Right ventricle myocardium inferior (tissue), 1 donor: Measurements from ENCODE around the gene PRSS57. TPM values are rescaled to one million over a fixed set of nuclear protein-coding genes. Genes with fewer than 3 reads are reported as not detected.
"Not testable (repeated sequence)": the region's sequence is repeated elsewhere in the genome, so short reads cannot be mapped to it uniquely, and the experiment has no call there.

Experiments used
- ATAC-seq: fragments of 200-7000 bp; cut with Tn5 transposase; one replicate; pipeline ENCODE4 v1.9.1; 2020; ENCODE audit warnings: mild to moderate bottlenecking, moderate library complexity
- DNase-seq: peaks from one replicate; pipeline ENCODE4 v3.0.0; 2021; ENCODE audit errors: missing footprints
- intact Hi-C: fragments of 100-400 bp; cut with DNase I; formaldehyde crosslinking; loops from one replicate; pipeline ENCODE4 v1.11.0; 2022
- total RNA-seq: library from RNA; stranded (reverse); fragmentation: NEBNext Ultra II Directional; extraction: Animal tissue kit (Norgen Biotek cat#: 25700); gene quantifications from one replicate; pipeline ENCODE4 v1.2.1, GENCODE V29; 2021
- donor health status: DM: no; HTN: yes; CAD: no; lungs with severe emphysema.

Gene PRSS57
- total RNA-seq, 1 donor from 2014 or later, result not detected

DNA sequence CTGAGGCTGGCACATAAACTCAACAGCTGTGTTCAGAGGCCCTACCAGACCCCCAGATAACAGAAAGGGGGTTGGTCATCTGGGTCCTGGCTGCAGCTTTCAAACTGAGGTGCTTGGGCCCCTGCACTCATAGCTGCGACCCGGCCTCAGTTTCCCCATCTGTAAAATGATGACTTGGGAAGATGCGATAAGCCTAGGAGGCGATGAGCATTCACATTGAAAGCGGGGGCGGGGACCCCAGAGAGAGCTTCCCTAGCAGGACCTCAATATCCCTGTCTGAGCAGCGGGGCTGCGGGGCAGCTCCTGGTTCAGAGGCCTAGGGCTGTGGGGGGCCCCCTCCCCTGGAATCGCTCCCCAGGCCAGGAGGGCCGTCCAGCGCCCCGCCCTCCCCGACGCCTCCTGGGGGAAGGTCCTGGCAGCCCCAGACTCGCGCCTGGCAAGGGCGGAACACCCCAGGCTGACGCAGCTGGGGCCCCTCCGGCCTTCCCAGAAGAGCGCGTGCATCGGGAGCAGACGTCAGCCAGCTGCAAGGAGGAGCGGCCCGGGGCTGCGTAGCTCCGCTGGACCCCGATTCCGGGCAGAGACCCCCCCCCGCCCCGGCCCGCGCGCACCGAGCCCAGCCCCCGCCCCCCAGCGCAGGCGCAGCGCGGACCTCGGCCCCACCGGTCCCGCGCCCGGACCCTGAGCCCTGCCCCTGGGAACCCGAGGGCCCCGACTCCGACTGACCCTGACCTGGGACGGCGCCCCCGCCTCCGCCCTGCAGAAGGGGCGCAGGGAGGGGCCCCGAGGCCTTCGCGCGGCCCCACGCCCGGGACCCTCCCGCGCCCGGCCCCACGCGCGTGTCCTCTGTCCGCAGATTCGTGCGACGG, 15.6 kb downstream of the PRSS57 start:
- ATAC-seq, result peak; percentile 23
- intact Hi-C loops, result loop anchor here (1.0 to 5.0 kb wide), 2 partner anchors 16 to 33 kb away; partner anchors contain the start of gene RNF126
- peak; percentile 88 for DNase-seq

DNA sequence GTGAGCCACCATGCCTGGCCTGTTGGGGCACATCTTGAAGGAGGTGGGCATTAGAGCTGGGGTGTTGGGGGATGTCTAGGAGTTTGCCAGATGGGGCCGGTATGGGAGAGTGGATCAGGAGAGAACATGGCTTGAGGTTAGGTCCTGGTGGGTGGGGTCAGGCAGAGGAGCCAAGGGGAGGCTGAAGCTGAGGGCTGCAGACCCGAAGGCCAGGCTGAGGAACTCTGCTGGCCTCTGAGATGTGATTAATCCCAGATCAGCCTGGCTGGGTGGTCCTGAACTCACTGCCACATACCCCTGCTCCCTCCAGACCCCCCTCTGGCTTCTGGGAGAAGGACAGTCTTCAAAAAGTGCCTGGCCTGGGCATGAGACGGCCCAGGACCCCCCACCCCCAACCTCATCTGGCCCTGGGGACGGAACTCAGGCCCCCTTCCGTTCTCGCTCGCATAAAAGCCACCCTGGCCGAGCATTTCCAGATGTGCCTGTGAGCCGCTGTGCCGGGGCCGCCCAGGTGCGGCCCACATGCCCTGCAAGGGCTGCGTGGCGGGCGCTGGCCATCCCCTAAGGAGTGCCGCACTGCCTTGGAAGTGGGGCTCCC, 16.4 kb downstream of the PRSS57 start:
- ATAC-seq (no peak), DNase-seq (no peak)
- intact Hi-C loops, result loop anchor here (5.0 kb wide), 1 partner anchor 33 kb away; no protein-coding TSS in a partner anchor

DNA sequence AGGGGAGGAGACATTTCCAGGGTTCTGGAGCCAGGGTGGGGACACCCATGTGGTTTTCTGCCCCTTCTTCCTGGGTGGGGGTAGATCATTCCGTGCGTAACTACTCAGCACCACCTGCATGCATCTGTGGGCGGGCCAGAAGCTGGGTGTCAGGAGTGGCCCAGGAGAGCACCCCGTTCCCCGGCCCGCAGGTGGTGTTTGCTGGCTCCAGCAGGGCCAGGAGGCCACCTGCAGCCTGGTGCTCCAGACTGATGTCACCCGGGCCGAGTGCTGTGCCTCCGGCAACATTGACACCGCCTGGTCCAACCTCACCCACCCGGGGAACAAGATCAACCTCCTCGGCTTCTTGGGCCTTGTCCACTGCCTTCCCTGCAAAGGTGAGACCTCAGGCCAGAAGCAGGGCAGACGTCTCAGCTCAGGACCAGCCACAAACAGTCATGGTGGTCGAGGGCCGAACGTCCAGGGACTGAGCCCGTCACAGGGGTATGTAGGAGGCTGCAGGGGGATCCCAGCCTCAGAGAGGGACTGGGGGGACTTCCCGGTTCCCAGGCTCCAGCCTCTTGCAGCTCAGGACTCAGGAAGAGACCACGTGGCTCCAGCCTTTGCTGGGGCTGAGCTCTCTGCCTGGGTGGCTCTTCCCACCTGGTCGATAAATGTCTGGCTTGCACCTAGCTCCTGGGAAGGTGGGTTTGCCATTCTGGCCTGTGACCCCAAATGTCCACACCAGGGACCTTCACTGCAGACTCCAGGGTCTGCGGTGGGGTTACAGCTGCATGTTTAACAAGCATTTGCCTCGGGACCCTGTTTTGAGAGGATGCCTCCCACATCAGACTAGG, 17.4 kb downstream of the PRSS57 start:
- intact Hi-C loops, result loop anchor here (5.0 kb wide), 1 partner anchor 34 kb away; no protein-coding TSS in a partner anchor
- no peak for ATAC-seq
- no peak for DNase-seq

DNA sequence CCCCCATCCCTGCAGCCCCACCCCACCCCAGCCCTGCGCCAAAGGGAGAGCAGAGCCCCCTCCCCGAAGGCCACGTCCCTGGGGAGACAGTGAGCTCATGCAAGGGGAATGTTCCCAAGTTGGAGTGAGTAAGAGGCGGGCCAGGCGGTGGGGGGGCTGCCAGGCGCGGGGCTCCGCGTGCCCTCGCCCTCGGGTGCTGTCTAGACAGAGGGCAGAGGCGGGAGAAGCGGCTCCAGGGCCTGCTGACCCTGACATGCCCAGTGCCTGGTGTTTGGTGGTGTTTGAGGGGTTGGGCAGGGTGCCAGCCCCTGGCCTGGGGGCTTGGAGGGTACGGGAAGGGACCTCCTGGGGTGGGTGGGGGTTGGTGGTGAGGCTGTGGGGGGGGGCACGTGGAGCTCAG, 18.1 kb downstream of the PRSS57 start:
- ATAC-seq, result no peak
- DNase-seq, result no peak
- intact Hi-C loops, result loop anchor here (5.0 kb wide), 1 partner anchor 35 kb away; no protein-coding TSS in a partner anchor

DNA sequence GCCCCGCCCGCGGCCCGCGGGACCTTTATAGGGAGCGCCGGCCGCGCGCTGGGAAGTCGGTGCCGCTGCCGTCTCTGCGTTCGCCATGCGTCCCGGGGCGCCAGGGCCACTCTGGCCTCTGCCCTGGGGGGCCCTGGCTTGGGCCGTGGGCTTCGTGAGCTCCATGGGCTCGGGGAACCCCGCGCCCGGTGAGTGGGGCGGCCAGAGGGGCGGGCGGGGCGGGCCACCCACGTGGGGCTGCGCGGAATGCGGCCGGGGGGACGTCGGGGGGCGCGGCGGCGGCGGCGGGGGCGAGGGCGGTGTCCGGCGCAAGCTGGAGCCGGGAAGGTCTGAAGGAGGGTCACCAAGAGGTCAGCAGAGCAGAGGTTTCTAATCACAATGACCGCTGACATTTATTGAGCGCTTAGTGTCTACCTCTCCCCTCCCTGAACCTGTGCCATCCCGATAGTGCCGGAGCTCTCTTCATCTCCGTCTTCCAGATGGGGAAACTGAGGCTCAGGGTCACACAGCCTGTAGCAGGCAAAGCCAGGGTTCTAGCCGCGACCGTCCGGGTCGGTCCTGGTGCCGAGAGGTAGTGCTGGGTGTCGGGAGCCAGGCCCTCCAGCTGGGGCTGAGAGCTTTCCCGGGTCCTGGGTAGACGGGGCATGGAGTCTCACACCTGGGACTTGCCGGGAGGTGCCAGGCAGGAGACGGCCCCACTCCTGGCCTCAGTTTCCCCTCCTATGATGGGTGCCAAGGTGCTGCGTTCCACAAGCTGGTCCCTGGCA, 18.7 kb downstream of the PRSS57 start, which contains the start of gene FSTL3:
FSTL3 (plus strand) TSS at position 54 of the 767 bp plus-strand sequence; CDS start at position 86, 32 bp downstream.
- intact Hi-C loops, result loop anchor here (5.0 kb wide), 1 partner anchor 36 kb away; no protein-coding TSS in a partner anchor
- DNase-seq, result no peak
- ATAC-seq, result no peak

DNA sequence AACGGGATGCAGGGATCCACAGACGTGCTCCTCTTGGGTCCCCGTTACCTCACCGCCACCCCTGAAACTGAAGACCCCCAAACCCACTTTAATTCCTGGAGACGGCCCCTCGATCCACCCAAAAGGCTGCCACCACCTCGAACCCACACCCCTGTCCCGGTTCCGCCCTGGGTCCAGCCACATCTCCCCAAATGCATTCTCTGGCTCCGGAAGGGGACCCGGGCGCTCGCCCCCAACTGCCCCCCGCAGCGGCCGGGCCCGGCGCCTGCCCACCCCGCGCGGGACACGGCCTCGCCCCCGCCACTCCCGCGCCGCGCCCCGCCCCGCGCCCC, 19.3 kb downstream of the PRSS57 start:
- no peak for DNase-seq
- no peak for ATAC-seq
- intact Hi-C loops, result loop anchor here (5.0 kb wide), 1 partner anchor 36 kb away; no protein-coding TSS in a partner anchor

DNA sequence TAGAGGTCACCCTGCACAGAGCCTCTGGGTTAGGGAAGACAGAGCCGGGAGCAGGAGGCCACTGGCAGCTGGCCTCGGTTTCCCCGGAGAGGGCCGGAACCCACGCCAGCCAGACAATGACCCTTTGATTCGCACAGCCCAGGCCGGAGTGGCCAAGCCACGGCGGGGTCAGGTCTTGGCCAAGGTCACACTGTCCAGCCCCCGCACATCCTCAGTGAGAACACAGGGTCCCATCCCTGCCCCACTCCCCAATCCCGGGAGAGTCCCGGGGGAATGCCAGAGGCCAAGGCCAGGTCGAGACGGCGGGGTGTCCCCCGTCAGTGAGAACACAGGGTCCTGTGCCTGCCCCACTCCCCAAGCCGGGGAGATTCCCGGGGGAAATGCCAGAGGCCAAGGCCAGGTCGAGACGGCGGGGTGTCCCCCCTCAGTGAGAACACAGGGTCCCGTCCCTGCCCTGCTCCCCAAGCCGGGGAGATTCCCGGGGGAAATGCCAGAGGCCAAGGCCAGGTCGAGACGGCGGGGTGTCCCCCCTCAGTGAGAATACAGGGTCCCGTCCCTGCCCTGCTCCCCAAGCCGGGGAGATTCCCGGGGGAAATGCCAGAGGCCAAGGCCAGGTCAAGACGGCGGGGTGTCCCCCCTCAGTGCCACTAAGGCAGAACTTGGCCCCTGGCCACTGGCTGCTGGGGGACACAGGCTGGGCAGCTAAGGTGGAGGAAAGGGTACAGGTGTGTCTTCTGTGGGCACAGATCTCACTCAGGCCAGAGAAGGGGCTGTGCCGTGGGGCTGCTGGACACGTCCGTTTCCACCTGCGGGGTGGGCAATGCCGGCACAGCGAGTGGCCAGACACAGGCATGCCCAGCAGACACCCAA, 20.7 kb downstream of the PRSS57 start:
- intact Hi-C loops, result loop anchor here (5.0 kb wide), 1 partner anchor 38 kb away; no protein-coding TSS in a partner anchor
- ATAC-seq, result peak; percentile 29
- DNase-seq, result no peak

DNA sequence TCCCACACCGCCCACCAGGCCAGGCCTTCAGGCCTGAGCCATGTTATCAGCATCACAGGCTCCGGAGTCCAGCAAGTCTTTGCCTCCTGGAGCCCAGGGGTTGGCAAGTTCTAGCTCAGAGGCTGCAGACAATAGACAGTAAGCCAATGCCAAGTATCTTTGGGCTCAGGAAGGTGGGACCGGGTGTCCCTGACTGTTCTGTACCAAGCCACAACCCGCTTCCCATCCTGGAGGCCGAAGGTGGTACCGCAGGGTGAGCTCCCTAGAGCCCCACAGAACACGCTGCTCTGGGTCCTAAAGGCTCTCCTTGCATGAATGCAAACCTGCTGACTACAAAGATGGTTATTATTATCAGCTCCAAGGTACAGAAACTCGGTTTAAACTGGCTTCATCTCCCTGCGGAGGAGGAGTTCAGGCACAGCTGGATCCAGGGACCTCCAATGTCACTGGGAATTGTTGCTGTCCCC, 24.6 kb downstream of the PRSS57 start:
- ATAC-seq (no peak), DNase-seq (no peak)
- intact Hi-C loops, result no loop called here

DNA sequence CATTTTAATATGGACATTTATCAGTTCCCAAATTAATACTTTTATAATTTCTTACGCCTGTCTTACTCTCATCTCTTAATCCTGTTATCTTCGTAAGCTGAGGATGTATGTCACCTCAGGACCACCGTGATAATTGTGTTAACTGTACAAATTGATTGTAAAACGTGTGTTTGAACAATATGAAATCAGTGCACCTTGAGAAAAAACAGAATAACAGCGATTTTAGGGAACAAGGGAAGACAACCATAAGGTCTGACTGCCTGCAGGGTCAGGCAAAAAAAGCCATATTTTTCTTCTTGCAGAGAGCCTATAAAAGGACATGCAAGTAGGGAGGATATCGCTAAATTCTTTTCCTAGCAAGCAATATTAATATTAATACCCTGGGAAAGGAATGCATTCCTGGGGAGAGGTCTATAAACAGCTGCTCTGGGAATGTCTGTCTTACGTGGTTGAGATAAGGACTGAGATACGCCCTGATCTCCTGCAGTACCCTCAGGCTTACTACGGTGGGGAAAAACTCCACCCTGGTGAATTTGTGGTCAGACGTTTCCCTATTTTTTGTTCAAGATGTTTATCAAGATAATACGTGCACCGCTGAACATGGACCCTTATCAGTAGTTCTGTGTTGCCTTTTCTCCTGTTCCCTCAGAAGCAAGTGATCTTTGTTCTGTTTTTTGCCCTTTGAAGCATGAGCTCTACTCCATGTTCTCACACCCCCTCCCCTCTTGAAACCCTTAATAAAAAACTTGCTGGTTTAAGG, 26.4 kb downstream of the PRSS57 start:
- intact Hi-C loops, ATAC-seq, DNase-seq: not testable (repeated sequence)

DNA sequence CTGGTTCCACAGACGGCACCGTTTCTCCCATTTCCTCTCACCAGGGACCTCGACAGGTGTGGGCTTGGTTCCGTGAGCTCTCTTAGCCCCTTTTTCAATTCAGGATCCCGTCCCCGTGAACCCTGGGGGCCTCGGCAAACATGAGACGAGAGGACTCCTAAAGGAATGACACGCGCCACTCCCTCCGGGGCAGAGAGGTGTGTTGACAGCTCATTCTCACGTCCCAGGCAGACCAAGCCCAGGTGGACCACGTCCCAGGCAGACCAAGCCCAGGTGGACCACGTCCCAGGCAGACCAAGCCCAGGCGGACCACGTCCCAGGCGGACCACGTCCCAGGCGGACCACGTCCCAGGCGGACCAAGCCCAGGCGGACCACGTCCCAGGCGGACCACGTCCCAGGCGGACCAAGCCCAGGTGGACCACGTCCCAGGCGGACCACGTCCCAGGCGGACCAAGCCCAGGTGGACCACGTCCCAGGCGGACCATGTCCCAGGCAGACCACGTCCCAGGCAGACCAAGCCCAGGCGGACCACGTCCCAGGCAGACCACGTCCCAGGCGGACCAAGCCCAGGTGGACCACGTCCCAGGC, 28.2 kb downstream of the PRSS57 start:
- intact Hi-C loops, ATAC-seq, DNase-seq: not testable (repeated sequence)

DNA sequence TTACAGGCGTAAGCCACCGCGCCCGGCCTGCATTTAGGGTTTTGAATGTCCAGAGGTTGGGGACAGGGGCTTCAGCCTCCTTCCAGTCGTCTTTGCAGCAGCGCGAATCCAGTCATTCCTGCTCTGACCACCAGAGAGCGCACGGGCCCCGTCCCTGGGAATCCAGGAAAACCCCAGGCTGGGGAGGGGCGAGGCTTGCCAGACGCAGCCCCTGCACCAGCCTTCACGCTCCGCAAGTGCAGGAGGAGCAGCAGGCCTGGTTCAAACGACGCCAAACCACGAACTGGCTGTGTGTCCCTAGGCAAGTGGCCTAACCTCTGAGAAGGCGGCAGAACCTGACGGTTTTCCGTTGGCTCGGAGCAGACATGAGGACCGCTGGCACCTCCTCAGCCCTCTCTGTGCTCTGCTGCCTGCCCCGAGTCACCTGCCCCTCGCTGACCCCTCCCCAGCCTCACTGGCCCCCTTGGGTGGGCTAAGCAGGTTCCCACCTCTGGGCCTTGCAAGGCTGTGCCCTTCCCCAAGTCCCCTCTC, 30.3 kb downstream of the PRSS57 start:
- peak; percentile 41 for ATAC-seq

DNA sequence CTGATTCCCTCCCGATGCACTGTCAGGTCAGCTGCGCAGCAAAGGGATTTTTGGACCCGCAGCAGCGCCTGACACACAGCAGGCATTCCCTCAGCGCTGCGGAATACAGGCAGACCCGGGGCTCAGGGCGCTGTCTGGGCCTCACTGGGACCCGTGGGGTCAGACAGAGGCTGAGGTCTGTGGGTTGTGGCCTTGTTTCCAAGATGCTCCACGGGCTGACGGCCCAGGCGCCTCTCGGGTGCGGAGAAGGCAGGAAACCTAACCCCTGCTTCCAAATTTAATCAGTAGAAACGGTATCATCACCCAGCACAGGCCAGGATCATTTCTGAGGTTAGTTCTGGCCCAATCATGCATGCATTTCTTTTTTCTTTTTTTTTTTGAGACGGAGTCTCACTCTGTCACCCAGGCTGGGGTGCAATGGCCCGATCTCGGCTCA, 31.6 kb downstream of the PRSS57 start:
- ATAC-seq (peak; percentile 11), DNase-seq (no peak)
- intact Hi-C loops, result loop anchor here (1.0 to 5.0 kb wide), 2 partner anchors 17 to 86 kb away; no protein-coding TSS in a partner anchor

More for the DNA sequence above, 30.3 kb downstream of the PRSS57 start:
- DNase-seq, result peak; percentile 90
- intact Hi-C loops, result loop anchor here (1.0 to 5.0 kb wide), 2 partner anchors 69 to 88 kb away; no protein-coding TSS in a partner anchor

DNA sequence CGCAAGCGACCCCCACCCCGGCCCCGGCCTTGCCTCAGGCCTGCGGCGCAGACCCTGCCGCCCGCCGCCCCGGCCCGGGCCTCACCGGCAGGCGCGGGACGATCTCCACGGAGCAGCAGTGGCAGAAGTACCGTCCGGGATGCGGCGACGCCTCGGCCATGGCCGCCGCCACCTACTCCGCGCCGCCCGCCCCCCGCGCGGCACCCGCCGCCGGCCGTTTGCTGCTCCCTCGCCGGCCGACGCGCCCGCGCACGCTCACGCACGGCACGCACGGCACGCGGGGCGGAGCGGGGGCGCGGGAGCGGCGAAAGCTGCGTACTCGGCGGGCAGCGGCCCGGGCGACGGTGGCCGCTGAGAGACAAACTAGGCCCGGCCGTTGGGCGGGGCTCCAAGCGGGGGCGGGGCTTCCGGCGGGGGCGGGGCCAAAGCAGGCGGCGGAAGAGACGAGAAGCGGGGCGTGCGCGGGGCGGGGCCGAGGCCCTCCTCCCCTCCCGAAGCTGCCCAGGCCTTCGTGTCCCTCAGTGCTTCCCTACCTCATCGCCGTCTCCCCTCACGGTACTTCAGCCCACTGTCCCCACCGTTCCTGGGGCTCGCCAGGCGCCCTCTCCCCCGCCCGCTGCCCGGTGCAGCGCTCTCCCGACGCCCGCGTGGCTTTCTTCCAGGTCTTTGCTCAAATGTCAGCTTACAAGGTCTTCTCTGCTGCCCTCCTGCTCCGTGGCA, 32.1 kb downstream of the PRSS57 start, which contains the start of gene RNF126:
RNF126 (minus strand) TSS at position 253 of the 720 bp plus-strand sequence; CDS start at position 160, 93 bp downstream.
- peak; percentile 91 for ATAC-seq
- intact Hi-C loops, result loop anchor here (1.0 to 5.0 kb wide), 2 partner anchors 17 to 86 kb away; no protein-coding TSS in a partner anchor
- peak; percentile 96 for DNase-seq

DNA sequence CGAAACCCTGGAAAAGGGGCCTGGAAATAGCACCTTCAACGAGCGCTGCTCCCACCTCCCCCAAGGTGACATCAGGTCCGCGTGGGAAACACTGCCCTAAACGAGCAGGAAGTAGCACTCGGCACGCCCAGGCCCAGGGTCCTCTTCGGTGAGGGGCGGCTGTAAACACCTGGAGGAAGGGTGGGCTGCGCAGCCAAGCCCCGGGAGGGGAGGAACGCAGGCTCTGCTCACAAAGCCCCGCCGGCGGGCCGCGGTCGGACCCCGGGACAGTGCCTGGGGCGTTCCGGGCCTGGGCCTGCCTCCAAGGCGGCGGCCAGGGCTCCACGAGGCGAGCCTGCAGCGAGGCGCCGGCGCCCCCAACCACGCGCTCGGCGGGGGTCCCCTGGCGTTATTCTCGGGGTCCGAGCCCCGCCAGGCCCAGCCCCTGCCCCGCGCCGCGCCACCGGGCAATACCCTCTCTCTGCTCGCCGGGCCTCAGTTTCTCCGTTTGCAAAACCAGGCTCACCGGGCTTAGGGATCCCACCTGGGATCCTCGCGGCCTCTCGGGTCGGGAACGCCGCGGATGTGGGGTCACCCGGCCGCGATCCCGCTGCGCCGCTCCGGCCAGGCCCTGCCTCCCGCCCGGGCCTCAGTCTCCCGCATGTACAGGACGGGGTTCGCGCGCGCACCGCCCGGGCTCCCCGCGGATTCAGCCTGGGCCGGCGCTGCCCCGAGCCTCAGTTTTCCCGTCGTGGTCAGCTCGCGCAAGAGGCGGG, 32.9 kb downstream of the PRSS57 start:
- intact Hi-C loops, result loop anchor here (5.0 kb wide), 1 partner anchor 85 kb away; no protein-coding TSS in a partner anchor
- DNase-seq (peak; percentile 81), ATAC-seq (no peak)
